DND-41 (cell line): Measurements from ENCODE around the gene CFAP299.

Source experiments
- EZH2 ChIP-seq: IDR thresholded peaks from 3 replicates; pipeline ENCODE4 v1.6.1; 2012; ENCODE audit warnings: borderline replicate concordance, low read depth, mild to moderate bottlenecking, moderate library complexity, low read length, inconsistent platforms; ENCODE audit not compliant: severe bottlenecking
- TF ChIP-seq, protein P1 (sequence below): IDR thresholded peaks from 2 replicates; pipeline ENCODE4 v1.5.1; 2012; ENCODE audit warnings: borderline replicate concordance, low read length, moderate library complexity, mild to moderate bottlenecking; ENCODE audit not compliant: poor library complexity, severe bottlenecking; ENCODE audit errors: extremely low read depth

DNA sequence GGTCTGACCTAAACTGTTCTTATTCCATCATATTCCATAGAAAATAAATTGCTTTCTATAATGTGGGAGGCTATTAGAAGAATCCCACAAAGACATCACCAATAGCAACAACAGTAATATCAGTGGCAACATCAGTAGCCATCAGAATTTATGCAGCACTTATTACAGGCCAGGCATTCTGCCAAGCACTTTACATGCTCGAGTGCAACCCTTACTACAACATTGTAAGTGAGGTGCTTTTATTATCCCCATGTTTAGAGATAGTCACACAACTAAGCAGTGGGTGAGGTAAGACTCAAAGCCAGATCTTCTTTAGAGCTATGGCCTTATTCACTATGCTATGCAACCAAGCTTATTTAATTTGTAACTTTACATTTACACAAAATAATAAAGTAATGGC lies 377.9 kb downstream of the CFAP299 start:
- TF ChIP-seq, protein P1, sequence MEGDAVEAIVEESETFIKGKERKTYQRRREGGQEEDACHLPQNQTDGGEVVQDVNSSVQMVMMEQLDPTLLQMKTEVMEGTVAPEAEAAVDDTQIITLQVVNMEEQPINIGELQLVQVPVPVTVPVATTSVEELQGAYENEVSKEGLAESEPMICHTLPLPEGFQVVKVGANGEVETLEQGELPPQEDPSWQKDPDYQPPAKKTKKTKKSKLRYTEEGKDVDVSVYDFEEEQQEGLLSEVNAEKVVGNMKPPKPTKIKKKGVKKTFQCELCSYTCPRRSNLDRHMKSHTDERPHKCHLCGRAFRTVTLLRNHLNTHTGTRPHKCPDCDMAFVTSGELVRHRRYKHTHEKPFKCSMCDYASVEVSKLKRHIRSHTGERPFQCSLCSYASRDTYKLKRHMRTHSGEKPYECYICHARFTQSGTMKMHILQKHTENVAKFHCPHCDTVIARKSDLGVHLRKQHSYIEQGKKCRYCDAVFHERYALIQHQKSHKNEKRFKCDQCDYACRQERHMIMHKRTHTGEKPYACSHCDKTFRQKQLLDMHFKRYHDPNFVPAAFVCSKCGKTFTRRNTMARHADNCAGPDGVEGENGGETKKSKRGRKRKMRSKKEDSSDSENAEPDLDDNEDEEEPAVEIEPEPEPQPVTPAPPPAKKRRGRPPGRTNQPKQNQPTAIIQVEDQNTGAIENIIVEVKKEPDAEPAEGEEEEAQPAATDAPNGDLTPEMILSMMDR: no peak
- no peak for TF ChIP-seq EZH2
